ENCODE results near the gene NOP9.
"Not testable (repeated sequence)": the region's sequence is repeated elsewhere in the genome, so short reads cannot be mapped to it uniquely, and the experiment has no call there.

NOP9 gene

GRCh38 chr14:24325963-24326362 lies 26.3 kb downstream of the NOP9 start:
- DNase-seq (ENCODE audit: low read depth, low spot score), result no peak

DNA sequence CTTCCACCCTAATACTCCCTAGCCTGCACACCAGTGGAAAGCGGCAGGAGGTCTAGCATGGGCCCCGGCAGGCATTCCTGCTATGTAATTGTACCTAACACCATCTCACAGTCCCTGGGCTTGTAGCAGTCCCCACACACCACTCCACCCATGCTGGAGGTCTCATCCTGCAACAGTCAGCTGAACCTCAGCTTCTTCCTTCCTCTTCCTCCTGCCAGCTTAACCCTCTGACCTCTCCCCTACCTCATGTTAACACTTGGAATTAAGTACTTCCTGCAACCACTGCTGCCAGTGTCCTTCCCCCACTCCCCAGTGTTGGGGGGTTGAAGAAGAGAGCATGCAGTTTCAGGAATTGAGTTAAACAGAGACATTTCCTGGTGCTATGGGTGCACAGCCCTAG lies 27.7 kb downstream of the NOP9 start:
- DNase-seq (ENCODE audit: low read depth, low spot score), result no peak

DNA sequence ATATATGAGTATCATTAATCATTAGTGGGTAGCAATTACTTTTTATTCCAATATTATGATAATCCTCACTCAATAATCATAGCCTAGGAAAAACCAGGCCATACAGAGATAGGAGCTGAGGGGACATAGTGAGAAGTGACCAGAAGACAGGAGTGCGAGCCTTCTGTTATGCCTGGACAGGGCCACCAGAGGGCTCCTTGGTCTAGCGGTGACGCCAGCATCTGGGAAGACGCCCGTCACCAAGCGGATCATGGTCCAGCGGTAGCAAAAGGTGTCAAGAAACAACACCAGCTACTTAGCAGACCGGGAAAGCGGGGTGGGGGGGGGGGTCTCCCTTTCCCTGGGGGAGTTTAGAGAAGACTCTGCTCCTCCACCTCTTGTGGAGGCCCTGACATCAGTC lies 28.3 kb downstream of the NOP9 start:
- DNase-seq (ENCODE audit: low read depth, low spot score), result not testable (repeated sequence)

GRCh38 chr14:24329073-24329663 lies 29.5 kb downstream of the NOP9 start:
- DNase-seq (ENCODE audit: low read depth, low spot score), result no peak

DNA sequence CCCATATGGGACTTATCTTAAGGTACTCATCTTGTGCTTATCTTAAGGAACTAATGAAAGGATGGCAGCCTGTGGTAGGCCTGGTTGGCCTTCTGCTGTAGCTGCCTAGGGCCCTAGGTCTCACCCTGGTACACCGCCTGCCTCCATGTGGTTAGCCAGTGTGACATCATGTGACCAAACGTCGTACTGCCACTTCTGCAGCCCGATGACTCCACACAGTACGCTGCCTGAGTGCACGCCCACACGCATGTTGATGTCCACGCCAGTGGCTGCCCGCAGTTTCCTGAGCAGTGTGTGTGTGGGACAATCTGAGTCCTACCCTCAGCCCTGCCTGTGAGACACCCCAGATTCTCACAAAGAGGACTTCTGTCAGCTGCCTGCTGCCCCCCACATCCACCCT lies 30.1 kb downstream of the NOP9 start:
- DNase-seq (ENCODE audit: low read depth, low spot score), result no peak

DNA sequence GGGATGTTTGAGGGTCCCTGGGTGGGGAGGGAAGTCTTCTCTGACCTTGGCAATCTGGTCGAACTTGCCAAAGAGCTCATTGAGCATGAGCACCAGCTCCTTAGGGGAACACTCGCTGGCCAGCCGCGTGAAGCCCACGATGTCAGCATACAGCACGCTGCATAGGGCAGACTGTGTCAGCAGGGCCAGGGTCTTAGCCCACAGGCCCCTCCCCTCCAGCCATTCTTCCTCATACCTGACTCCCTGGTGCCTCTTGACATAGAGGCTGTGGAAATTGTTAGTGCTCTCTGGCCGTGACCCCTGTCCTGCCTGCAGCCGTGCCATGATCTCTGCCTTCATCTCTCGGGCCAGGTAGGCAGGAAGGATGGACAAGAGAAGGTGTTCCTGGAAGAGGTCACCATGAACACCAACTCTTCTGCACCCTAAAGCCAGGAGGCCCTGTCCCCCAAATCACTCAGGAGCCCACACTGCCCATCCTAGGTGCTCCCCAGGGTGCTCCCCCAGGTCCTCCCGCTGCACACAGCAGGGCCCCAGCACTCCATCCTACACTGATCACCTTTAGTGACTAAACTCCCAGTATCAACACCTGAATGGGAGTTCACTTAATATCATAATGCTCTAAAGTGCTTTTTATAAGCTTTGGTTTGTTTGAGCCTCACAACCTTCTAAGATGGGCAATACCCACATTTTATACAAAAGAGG lies 31.5 kb downstream of the NOP9 start:
- no peak for DNase-seq (ENCODE audit: low read depth, low spot score)

DNA sequence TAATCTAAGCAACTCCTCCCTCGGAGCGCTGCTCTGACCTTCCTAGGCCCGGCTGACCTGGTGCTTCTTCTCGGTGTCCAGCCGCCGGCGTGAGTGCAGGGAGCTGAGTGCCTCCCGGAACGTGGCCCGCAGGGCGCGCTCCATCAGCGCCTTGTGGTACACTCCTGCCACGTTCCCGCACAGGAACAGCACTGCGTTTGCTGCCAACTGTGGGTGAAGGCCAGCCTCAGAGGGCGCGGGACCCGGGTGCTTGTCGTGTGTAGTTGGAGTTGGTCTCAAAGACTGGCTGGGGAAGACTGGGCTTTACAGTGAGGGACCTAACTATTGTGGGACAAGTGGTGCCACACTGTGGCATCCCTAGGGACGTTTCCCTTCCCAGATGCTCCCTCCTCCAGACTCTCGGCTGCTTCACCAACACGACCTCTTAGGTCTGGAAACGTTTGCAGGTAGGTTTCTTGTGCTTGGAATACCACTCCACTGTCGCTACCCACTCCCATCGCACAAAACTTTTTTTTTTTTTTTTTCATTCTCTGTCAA lies 32.1 kb downstream of the NOP9 start:
- no peak for DNase-seq (ENCODE audit: low read depth, low spot score)

DNA sequence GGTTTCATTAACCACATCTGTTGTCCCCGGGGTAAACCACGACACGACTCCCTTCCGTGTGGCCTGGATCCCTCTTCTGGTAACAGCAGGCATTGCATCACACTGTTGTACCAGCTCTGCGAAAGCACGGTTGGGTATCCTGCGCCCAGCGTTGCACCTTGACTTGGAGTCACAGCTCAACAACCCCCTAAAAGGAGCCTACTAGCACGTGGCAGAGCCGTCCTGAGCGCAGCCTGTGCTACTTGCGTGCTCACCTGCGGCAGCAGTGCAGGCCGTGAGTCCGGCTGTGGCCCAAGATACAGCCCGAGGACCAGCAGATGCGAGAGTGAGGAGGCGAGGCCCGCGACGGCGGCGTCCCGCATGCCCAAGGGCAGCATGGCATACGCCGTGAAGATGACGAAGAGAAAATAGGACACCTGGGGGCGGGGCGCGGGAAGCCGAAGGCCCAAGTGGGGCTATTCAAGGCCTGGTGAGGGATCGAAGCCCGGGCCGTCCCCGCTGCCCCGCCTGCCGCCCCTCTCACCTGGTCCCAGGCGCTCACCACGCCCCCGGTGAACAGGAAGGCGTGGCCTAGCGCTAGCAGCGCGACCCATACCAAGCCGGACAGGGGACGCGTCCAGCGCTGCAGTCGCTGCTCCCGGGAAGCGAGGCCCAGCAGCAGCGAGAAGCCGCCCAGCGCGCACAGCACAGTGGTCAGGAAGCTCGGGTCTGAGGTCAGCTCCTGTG lies 32.8 kb downstream of the NOP9 start:
- peak; percentile 65 for DNase-seq (ENCODE audit: low read depth, low spot score)

DNA sequence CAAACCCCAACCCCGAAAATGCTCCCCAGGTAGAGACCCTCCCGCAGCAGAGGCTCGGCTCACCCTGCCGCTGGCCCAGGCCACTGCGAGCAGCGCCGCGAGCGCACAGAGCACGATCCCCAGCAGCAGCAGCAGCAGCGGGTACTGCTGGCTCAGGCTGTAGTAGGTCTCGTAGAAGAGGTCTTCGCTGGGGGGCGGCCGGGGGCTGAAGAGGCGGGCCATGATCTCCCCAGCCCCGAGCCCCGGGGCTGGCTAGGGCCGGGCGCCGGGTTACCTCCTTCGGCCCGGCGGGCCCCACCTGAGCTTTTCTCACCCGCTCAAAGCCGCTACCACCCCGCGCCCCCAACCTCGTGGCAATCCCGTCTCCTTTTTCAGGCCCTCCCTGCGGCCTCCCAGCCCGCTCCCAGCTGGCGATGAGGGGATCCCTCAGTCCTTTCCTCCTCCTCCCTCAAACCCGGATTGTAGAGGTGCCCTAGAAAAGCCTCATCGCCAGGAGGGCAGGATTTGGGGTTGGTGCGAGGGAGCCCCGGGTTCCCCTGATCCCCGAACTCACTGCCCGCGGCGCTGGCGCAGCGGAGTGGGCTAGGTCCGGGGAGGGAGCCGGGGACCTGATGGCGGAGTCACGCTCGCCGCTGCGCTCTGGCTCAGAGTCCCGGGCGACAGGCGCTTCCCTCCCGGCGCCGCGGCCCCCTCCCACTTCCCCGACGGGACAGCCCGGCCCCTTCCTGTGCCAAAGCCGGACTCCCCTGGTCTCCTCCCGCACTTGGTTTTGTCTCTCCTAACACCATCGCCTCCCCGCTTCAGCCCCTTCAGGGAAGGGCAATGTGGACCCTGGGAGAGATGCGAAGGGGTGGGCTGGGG lies 35.0 kb downstream of the NOP9 start, which contains the start of gene ADCY4:
Gene ADCY4, minus strand, starts transcription at position 641 of the 861 bp plus-strand sequence. Its CDS starts 419 bp downstream, at position 222.
- DNase-seq (ENCODE audit: low read depth, low spot score), result no peak

GRCh38 chr14:24335461-24336171 lies 36.0 kb downstream of the NOP9 start:
- no peak for DNase-seq (ENCODE audit: low read depth, low spot score)

DNA sequence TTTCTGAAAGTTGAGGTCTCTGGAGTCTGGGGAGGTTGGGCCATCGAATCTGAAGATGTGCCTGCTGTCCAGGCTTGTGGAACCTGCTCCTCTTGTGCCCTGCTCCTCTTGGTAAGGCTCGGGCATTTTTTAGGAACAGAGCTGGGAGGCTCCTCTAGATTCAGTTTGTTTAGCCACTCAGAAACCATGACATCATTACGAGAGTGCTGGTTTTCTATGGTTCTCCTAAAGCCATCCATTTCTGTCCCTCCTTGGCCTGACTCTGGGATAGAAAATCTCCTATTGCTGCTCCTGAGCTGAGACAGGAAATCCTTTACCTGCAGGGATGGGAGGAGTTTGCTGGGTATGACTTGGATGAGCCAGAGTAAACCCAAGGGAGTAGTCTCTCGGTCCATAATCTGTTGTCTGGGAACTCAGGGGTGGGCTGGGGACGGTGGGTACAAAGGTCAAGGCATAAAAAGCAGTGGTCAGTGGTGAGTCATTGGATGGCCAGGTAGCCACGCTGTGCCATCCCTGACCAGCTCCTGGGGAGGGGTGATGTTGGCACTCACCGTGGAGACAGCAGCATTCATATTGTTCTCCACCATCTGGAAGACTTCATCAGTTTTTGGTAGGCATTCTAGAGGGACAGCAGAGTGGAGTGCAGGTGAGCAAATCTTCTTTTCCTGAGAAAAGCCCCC lies 37.6 kb downstream of the NOP9 start:
- no peak for DNase-seq (ENCODE audit: low read depth, low spot score)

- no peak for DNase-seq (ENCODE audit: low read depth, low spot score)
Measured at GRCh38 chr14:24337824-24338175, 38.1 kb downstream of the NOP9 start.

- no peak for DNase-seq (ENCODE audit: low read depth, low spot score)
Measured at GRCh38 chr14:24338843-24339242, 39.2 kb downstream of the NOP9 start.

- peak; percentile 46 for DNase-seq (ENCODE audit: low read depth, low spot score)
Measured at GRCh38 chr14:24339284-24340151, 39.9 kb downstream of the NOP9 start, which contains the start of gene RIPK3. Gene RIPK3, minus strand, starts transcription at chr14:24339991. Its CDS starts 165 bp downstream, at chr14:24339826.

- DNase-seq (ENCODE audit: low read depth, low spot score), result no peak
Measured at GRCh38 chr14:24340606-24341005, 41.0 kb downstream of the NOP9 start.

- no peak for DNase-seq (ENCODE audit: low read depth, low spot score)
Measured at GRCh38 chr14:24342889-24343288, 43.2 kb downstream of the NOP9 start.

DNA sequence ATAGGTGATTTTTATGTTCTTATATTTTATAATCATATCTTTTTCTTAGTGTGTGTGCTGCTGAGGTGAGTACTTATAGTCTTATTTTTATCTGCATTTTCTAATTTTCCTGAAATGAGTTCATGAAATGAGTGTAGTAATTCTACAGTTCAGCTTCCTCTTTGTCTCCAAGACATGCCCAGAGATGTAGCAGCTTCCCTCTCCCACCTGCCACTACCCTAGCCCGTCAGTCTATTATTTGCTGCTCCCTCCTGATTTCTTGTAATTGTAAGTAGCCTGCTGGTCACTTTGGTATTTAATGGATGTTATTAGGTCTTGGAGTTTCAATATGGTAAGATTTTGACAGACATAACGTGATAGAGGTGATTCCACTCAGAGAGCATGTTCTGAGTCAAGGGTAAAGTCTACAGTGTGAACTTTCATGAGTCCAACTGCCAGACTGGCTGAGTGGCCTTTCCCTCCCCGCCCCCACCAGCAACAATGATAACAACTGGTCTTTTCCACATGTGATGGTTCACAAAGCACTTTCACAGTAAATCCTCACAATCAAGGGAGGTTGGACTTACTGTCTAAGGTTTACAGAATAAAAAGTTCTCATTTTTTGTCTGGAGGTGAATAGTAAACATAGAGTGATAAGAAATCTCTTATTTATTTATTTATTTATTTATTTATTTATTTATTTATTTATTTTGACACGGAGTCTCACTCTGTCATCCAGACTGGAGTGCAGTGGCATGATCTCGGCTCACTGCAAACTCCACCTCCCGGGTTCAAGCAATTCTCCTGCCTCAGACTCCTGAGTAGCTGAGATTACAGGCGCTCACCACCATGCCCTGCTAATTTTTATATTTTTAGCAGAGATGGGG lies 44.4 kb downstream of the NOP9 start:
- DNase-seq (ENCODE audit: low read depth, low spot score), result no peak

DNA sequence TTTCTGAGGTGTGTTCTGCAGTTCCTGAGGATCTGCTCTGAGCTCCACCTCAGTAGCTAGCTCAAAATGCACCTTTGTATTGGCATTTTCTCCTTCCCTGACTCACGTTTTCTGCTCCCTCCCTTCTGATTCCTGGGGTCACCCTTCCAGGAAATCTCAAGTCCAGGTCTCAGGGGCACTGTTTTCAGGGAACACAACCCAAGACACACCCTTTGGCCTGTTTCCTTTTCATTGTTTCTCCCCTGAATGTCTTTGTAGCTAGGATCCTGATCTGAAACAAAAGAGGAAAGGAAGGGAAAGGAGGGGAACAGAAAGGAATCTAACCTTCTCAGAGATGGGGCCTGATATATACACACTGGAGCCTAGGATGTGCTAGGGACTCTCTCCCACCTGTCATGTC lies 47.5 kb downstream of the NOP9 start:
- DNase-seq (ENCODE audit: low read depth, low spot score), result no peak
